CD4-positive, alpha-beta T cell treated with Interleukin-10 for 1 hour (primary cell): Measurements from ENCODE around the gene KIN.
"Not testable (repeated sequence)": the region's sequence is repeated elsewhere in the genome, so short reads cannot be mapped to it uniquely, and the experiment has no call there.

Experiments
- DNase-seq: peaks from one replicate; pipeline ENCODE4 v3.0.0-alpha.2; 2020

KIN gene, protein sequence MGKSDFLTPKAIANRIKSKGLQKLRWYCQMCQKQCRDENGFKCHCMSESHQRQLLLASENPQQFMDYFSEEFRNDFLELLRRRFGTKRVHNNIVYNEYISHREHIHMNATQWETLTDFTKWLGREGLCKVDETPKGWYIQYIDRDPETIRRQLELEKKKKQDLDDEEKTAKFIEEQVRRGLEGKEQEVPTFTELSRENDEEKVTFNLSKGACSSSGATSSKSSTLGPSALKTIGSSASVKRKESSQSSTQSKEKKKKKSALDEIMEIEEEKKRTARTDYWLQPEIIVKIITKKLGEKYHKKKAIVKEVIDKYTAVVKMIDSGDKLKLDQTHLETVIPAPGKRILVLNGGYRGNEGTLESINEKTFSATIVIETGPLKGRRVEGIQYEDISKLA

DNA sequence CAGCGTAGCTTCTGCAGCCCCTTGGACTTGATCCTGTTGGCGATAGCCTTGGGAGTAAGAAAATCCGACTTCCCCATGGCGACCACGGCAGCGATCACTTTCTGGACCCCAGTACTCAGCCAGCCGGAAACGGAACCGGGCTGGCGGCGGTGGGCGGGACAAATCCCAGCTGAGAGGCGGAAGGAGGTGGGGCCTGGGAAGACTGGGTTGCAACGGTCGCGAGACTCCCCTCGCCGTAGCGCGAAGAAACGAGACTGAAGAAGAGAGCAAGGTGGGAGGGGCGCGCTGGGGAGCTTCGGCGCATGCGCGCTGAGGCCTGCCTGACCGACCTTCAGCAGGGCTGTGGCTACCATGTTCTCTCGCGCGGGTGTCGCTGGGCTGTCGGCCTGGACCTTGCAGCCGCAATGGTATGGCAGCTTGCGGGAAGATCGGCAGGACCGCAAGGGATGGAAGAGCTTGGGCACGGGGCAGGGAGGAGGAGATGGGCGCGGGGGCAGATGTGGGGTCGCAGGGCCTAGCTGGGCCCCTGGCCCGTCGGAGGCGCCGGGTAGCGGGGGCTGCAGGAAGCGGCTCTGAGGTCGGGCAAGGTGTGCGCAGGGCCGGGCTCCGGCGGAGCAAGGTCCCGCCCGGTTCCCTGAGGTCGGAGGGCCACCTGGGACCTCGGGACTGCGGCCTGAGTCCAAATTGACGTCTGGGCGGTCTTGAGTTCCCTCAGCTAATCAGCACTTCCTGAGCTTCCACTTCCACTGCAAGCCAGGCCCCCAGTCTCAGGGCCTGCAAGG is at the start of gene KIN, which contains the start of gene ATP5F1C:
KIN (minus strand) TSS at position 137 of the 782 bp plus-strand sequence; CDS start at position 77, 60 bp downstream.
ATP5F1C (plus strand) TSS at position 321 of the 782 bp plus-strand sequence; CDS start at position 352, 31 bp downstream.
- peak; percentile 98 for DNase-seq

DNA sequence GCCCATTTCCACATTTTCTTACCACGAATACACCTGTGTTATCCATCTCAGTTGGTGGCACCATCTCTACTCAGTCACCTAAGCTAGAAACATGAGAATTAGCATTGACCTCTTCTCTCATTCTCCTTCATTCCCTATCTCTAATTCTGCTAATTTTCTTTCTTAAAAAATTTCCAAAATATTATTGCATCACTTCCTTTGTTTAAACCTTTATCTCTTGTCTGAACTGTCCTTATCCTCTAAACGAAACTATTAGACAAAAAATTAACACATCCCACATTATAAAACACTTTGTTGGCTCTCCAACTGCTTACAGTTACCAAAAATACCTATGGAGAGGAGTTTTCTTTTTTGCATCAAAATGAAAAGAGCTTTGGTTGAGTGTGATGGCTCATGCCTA is 48.8 kb upstream of the KIN start:
- no peak for DNase-seq

DNA sequence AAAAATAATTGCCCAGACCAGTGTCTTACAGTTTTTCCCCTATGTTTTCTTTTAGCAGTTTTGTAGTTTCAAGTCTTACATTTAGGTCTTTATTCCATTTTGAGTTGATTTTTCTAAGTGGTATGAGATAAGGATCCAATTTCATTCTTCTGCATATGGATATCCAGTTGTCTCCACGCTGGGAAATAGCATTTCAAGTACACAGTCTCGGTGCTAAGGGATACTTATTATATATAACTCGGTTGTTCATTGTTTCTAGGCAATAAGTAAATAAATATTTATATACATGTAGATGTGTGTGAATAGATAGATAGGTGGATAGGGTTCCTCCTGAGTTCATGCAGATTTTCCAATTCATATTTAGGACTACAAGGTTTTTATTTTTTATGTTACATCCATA is 46.5 kb upstream of the KIN start:
- no peak for DNase-seq

DNA sequence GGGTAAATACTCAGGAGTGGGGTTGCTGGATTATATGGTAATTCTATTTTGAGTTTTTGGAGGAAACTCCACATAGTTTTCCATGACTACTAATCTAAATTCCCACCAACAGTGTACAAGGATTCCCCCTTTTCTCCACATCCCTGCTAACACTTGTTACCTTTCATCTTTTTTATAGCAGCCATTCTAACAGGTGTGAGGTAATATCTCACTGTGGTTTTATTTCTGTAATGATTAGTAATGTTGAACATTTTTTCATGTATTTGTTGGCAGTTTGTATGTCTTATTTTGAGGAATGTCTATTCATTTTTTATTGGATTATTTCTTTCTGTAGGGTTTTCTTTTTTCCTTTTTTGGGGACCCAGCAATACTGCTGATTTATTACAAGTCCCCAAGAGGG is 45.4 kb upstream of the KIN start:
- no peak for DNase-seq

DNA sequence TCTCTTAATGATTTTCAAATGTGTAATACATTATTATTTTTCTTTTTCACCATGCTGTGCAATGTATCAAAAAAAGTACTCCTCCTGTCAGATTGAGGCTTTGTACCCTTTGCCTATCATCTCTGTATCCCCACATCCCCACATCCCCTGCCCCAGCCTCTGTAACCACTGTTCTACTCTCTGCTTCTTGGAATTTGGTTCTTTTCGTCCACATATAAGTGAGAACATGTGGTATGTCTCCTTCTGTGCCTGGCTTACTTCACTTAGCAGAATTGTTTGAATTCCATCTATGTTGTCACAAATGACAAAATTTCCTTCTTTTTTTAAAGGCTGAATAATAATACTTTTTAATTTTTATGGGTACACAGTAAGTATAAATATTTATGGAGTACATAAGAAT is 44.3 kb upstream of the KIN start:
- DNase-seq: no peak

DNA sequence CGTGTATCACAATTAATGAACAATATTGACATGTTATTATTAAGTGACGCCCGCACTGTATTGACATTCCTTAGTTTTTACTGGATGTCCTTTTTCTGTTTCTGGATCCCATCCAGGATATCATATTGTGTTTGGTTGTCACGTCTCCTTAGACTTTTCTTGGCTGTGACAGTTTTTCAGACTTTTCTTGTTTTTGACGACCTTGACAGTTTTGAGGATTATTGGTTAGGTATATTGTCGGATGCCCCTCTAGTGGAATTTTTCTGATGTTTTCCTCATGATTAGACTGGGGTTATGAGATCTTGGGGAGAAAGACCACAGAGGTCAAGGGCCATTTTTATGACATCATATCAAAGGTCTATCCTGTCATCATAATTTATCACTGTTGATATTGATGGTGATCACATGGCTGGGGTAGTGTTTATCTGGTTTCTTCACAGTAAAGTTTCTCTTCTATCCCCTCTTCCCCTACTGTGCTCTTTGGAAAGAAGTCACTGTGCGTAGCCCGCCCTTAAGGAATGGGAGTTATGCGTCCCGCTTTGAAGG is 41.6 kb upstream of the KIN start:
- DNase-seq: no peak

DNA sequence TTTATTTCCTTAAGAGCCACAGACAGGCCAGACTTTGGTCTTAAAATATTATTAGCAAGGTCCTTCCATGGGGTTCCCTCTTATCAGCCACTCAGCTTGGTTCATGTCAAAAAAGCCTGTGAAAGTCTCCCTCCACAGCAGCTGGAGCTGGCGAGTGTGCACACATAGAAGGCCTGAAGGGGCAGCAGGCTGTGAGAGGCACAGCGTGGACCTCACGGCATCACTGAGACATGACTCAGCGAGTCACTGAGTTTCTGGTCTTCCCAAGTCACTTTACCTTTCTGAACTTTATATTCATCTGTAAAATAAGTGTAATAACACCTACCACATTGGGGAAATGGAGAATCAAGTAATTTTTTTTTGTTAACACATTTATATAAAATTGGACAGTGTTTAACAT is 39.2 kb upstream of the KIN start:
- no peak for DNase-seq

DNA sequence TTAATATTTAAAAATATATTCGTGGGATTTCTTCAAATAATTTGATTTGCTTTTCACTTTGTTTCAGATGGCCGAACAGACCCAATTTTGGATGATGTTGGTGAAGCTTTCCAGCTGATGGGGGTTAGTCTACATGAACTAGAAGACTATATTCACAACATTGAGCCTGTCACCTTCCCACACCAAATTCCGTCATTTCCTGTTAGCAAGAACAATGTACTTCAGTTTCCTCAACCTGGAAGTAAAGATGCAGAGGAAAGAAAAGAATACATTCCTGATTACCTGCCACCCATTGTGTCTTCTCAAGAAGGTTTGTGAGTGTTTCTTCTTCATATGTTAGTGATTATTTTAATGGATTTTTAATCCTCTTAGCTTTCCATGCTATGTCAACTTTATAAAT is 36.5 kb upstream of the KIN start:
- DNase-seq: no peak

DNA sequence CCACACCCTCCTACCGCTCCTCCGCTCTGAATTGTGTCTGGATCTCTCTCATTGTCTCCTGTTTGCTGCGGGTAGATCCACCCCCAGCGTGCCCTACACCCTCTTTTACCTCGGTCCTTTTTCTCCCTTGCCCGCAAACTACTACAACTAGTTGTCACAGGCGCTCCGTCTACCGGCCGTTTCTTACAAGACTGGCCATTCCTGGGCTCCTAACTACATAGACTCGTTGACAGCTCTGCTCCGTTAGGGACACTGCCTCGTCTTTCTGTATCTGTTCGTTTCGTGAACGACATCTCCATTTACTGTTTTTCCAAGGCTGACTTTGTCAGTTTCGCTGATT is 31.3 kb upstream of the KIN start:
- DNase-seq: peak; percentile 28

DNA sequence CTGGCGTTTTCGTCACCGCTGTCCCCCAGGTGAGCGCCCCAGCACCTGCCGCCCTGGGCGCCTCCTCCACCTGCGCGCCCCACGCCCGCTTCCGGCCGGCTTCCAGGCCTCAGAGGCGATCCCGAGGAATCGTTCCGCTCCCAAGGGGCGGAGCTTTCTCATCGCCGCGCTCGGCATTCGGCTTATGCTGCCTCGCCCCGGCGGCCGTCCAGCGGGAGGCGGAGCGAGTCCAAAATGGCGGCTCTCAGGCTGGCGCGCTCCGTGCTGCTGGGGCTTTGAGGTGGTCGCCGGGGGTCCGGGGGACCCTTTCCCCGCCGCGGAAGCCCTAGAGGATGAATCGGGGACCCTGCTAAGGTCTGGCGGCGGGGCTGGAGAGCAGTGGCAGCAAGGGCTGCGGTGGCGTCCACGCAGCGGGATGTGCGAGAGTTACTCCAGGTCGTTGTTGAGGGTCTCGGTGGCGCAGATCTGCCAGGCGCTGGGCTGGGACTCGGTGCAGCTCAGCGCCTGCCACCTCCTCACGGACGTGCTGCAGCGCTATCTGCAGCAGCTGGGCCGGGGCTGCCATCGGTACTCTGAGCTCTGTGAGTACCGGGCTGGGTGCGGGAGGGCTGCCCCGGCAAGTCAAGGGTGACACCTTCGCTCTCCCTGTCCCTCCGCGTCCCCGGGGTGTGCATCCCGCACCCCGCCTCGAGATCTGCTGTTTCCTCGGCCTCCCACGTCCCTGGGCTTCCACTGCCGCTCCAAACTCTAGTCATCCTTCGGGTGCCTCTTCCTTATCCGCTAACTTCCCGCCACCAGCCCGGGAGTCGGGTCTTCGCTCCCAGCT is 30.7 kb upstream of the KIN start, which contains the start of gene TAF3:
TAF3 (plus strand) TSS at position 211 of the 826 bp plus-strand sequence; CDS start at position 416, 205 bp downstream.
- peak; percentile 91 for DNase-seq

DNA sequence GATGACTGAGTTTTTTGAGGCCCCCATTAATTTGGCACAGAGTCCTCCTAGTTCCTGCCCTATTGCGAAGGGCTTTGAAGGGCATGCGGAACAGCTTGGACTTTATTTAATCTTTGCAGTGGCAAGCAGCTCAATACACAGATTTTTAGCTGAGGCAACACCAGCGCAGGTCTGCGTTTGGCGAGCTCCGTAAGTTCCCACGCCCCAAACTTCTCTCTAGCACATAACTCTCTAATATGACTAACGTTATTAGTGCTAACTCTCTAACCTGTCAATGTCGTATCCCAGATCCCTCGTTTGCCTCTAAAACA is 30.1 kb upstream of the KIN start:
- no peak for DNase-seq

DNA sequence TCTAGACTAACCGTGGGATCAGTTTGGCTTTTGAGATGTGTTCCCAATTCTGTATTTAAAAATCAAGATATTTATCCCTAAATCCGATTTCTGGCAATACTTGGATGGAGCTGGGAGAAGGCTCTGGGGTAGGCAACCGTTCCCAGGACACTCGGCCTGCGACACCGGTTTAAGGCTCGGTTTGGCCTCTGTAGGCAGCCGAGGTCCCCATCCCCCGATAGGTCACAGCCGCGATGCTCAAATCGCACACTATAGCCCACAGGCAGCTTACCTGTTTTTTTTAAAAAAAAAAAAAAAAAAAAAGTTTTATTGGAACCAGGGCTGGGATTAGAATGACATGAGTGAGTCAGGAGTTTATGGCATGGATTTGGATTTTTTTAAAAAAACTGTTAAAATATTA is 29.8 kb upstream of the KIN start:
- DNase-seq: no peak

DNA sequence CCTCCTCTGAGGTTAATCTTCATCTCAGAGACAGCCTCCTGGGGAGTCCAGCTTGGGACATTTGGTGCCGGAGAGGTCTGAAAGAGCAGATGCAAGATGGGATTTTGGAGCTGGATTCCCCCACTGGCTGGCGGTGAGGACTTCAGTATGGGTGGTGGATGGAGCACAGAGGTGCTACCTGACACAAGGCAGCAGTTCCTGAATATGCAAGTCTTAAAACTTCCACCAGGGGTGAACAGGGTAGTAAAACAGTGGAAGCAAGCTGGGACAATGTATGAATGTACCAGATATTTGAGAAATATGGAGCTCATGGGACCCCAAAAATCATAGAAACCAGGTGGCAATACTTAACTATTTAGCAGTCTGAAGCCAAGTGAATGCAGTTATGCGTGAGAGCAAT is 25.7 kb upstream of the KIN start:
- no peak for DNase-seq

DNA sequence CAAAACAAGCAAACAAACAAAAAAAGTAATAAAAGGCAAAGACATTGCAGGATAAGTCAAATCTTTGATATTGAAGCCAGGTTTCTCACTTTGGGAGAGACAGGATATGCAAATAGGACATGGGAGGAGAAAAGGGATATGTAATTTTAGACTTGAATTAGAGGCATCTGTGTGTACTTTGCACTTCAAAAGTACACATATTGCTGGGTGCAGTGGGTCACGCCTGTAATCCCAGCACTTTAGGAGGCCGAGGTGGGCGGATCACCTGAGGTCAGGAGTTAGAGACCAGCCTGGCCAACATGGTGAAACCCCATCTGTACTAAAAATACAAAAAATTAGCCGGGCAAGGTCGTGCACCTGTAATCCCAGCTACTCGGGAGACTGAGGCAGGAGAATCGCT is 23.9 kb upstream of the KIN start:
- DNase-seq: not testable (repeated sequence)

DNA sequence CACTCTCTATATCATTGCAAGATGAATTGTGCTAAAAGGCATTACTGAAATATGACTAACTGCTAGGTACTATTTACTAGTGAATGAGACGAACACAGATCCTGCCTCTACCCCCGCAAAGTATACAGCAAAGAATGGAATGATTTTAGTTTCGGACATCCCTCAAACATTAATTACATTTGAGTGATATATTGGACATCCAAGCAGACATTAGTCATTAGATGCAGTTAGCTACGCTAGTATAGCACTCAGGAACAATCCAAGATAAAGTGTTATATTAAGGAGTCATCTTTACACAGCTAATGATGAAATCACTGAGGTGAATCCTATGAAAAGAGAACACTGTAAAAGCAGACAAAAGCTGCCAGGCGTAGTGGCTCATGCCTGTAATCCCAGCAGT is 23.2 kb upstream of the KIN start:
- DNase-seq: no peak

DNA sequence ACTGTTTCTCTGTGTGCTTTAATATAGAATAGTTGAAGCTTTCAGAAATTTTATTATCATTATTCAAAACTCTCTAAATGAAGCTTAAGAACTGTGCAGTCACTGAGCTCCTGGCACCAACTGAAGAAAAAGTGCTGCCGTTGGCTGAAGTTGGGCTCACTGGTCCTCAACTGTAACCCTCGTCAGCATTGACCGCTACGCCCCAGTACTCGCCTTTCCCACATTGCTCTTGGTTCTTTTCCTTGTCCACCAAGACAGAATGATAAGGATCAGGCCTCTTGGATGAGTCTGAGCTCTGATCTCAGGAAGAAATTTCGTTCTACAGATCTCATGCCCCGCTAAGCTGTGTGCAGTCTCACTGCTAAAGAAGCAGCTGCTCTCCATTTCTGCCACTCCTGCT is 22.6 kb upstream of the KIN start:
- no peak for DNase-seq

DNA sequence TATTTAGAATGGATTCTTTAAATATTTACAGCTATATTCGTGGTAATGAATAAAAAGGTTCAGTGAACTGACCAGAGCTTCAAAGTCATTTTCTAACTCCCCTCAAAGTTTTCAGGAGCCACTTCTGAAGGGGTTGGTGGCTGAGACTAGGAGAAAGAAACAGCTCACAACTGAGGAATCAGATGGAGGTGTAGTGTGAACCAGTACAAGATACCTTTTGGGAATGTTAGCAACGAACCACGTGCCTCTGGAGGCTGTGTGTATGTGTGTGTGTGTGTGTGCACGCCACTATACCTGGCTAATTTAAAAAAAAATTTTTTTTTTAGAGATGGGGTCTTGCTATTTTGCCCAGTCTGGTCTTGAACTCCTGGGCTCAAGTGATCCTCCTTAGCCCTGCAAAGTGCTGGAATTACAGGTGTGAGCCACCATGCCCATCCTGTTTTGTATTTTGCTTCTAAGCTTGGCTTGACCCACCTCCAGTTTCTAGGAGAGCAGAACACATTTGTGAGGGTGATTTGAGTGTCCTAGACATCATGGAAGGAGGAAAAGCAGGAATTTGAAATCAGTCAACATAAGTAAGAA is 21.0 kb upstream of the KIN start:
- DNase-seq: no peak

DNA sequence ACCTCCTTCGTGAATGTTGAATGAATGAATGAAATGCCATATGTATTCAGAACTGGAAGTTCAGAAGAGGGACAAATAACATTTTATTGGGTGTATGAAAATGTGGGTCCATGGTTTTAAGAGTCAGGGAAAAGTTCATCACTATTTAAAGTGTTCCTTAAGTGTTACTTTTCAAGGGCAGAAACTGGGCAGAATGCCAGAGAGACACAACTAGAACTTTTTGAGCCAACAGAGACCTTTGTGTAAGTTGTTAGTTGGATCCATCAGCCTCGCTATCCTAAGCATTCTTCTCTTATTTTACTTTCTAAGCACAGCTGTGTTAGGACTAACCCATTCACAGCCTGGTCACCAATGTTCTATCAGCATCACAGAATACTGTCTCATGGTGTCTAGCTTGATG is 16.9 kb upstream of the KIN start:
- no peak for DNase-seq

DNA sequence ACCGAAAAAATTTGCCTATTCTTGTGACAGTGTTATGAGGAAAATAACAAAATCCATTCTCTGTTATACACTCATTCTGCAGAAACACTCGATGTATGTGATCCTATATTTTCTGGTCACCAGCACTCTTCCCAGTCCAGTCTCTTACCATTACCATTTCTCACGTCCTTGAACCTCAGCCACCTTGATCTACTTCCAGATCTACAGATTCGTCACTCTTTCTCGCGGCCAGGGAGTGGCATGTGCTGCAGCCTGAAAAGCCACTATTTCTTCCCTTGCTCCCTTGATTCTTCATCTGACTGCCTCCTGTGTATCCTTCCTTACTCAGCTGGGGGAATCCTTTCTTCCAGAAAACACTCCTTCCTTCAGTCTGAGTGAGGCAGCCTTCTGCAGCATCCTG is 16.4 kb upstream of the KIN start:
- DNase-seq: no peak

DNA sequence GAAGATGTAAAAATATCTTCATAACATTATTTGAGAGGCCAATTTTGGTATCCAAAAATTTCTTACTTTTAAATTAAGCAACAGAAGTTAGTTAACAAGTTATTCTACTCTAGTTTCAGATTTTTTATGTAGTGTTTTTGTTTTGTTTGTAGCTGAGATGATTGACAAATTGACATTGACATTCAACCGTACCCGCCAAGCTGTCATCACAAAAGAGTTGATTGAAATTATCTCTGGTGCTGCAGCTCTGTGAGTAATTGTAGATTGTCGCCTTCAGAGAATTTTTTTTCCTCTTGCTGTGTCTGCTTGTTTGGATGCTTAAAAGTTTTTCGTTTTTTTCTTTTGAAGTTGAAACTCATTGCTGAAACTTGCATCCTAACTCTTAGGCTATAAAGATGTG is 14.8 kb upstream of the KIN start:
- DNase-seq: no peak

DNA sequence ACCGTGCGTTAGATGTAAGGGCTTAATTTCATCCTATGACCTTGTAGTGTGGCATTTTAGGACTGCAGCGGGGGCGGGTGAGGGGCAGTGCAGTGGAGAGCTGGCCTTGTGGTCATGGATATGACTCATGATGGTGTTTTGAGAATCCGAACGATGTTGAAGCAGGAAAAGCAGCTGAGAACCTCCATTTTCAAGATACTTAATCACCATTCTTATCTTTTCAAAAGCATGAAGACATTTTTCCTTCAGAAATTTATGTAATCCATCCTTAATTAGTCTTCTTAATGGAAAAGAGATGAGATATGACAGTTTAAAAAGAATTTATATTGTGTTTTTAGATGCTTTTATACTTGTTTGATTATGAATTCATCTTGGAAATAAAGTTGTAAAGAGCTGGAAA is 9.8 kb upstream of the KIN start:
- no peak for DNase-seq

DNA sequence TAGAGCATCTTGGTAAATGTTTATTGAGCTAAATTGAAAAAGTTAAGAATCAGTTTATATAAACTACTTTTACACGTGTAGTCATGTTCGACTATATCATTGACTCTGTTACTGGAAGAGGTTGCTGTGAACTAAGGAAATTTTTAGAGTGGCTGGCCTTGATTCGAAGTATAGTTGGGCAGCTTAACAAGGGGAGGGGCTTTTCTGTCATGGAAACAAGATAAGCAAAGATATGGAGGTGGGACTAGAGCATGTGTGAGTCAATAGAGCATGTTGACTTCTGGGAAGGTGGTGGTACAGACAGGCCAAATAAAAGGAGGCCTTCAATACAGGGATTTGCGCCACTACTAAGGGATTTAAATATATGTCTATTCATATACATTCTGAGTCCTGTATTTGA is 7.8 kb upstream of the KIN start:
- no peak for DNase-seq
